Naive thymus-derived CD8-positive, alpha-beta T cell (primary cell): ENCODE data around the gene UNC93B1. TPM values are rescaled to one million over a fixed set of nuclear protein-coding genes. Genes with fewer than 3 reads are reported as not detected.
A peak's percentile ranks its signal among the peaks of the same experiment; 100 is the strongest.

Experiments used
- ATAC-seq, 2 donors: fragments of 150-1000 bp; cut with Tn5 transposase in 1 of 2; sonication (Bioruptor Pico), chemical (Tn5 transposase) in 1 of 2; 1 replicate in 1 of 2; 2 replicates in 1 of 2; pipeline ENCODE4 v1.10.0; 2021; ENCODE audit warnings: mild to moderate bottlenecking in 2 of 2, moderate library complexity in 2 of 2
- POLR2A ChIA-PET: fragments of 350-600 bp; sonication (Branson Sonifier 250); formaldehyde crosslinking; loops from one replicate; lab custom pipeline; 2021; ENCODE audit warnings: antibody characterized with exemption; lab: Charles Lee
- DNase-seq, 10 donors: peaks; one replicate each; pipeline versions ENCODE4 v3.0.0 to v3.0.0-alpha.2; 2020 to 2022
- H3K27ac Mint-ChIP-seq, 10 donors: one replicate each; pipeline ENCODE4 v1.8.0; 2020 to 2022; ENCODE audit warnings: mild to moderate bottlenecking in 10 of 10, mixed read lengths in 10 of 10, moderate library complexity in 4 of 10, inconsistent platforms in 1 of 10
- H3K27me3 Mint-ChIP-seq, 5 donors: one replicate each; pipeline ENCODE4 v1.8.0; 2021 to 2022; ENCODE audit warnings: mixed read lengths in 5 of 5
- H3K36me3 Mint-ChIP-seq, 3 donors: one replicate each; pipeline ENCODE4 v1.8.0; 2020 to 2022; ENCODE audit warnings: mixed read lengths in 3 of 3, mild to moderate bottlenecking in 2 of 3, inconsistent platforms in 1 of 3
- H3K4me1 Mint-ChIP-seq, 4 donors: one replicate each; pipeline ENCODE4 v1.8.0; 2021 to 2022; ENCODE audit warnings: mixed read lengths in 4 of 4
- H3K4me3 Mint-ChIP-seq, 10 donors: one replicate each; pipeline ENCODE4 v1.8.0; 2020 to 2022; ENCODE audit warnings: mild to moderate bottlenecking in 10 of 10, mixed read lengths in 10 of 10, moderate library complexity in 6 of 10, inconsistent platforms in 1 of 10
- H3K9me3 Mint-ChIP-seq, 9 donors: one replicate each; pipeline ENCODE4 v1.8.0; 2020 to 2022; ENCODE audit warnings: mixed read lengths in 9 of 9, mild to moderate bottlenecking in 3 of 9, inconsistent platforms in 1 of 9, moderate library complexity in 1 of 9
- polyA plus RNA-seq, 3 donors: library from polyadenylated mRNA; unstranded; fragments of 300-500 nt; fragmentation: Illumina TruSeq; gene quantifications; one replicate each; pipeline ENCODE4 v1.2.3, GENCODE V29; 2021
- total RNA-seq, 8 experiments: library from RNA in 2 of 8; stranded (reverse) in 2 of 8; gene quantifications; one replicate each; pipeline ENCODE4 v1.2.3 and lab custom pipeline; 2021 to 2026

Gene UNC93B1
- total and polyA plus RNA-seq, 5 experiments from 2014 or later = 8.9 to 17.4 (median 11.0) TPM

DNA sequence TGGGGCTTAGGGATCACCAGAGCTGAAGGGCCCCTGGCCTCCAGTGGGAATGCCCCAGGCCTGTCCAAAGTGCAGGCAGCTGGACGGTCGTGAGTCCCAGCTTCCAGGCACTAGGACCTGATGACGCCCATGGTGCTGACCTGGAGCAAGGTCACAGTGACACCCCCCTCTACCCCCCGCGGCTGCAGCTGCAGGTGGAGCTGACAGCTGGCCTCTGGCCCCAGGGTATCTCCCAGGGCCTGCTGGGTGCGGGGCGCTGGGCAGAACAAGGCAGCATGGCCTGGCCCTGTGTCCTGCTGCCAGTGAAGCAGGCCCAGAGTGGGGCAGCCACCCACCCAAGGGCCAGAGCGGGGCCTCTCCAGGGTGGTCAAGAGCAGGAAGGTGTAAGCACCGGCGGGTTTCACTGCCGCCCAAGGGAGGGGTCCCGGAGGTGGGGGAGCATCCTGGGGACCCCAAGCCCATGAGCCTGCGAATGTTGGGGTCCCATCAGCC is 34.4 kb upstream of the UNC93B1 start:
- no peak for DNase-seq
- no peaks in the 10 kb centered on the region for H3K27me3 Mint-ChIP-seq
- peak overlapping the region in 6 of 10 donors; percentile 2 to 93 (median 32) for H3K27ac Mint-ChIP-seq
- peaks cover 15 to 43% (median 41%) of the 10 kb centered on the region in 4 donors for H3K4me1 Mint-ChIP-seq
- peak overlapping the region in 7 of 10 donors; percentile 10 to 91 (median 87) for H3K4me3 Mint-ChIP-seq
- H3K36me3 Mint-ChIP-seq = peaks cover 0 to 14% (median 0%) of the 10 kb centered on the region in 3 donors
- H3K9me3 Mint-ChIP-seq = no peaks in the 10 kb centered on the region
- POLR2A ChIA-PET = interaction anchor here (0.5 to 3.5 kb wide), 7 partner anchors 8 to 293 kb away, joined by 3 to 23 read pairs (median 4); partner anchors contain the start of gene NDUFS8
- ATAC-seq = no peak

- peaks cover 15 to 43% (median 41%) of the 10 kb centered on the region in 4 donors for H3K4me1 Mint-ChIP-seq
- DNase-seq = no peak
- ATAC-seq = no peak
- no peaks in the 10 kb centered on the region for H3K9me3 Mint-ChIP-seq
- H3K36me3 Mint-ChIP-seq = peaks cover 0 to 14% (median 0%) of the 10 kb centered on the region in 3 donors
- peak overlapping the region; percentile 66 to 95 (median 88) for H3K27ac Mint-ChIP-seq
- POLR2A ChIA-PET = interaction anchor here (0.5 to 2.6 kb wide), 4 partner anchors 11 to 294 kb away, joined by 3 to 8 read pairs (median 3); no protein-coding TSS in a partner anchor
- H3K27me3 Mint-ChIP-seq = no peaks in the 10 kb centered on the region
- peak overlapping the region; percentile 42 to 72 (median 57) for H3K4me3 Mint-ChIP-seq
Observed at GRCh38 chr11:68037411-68038225, 33.7 kb upstream of the UNC93B1 start.

DNA sequence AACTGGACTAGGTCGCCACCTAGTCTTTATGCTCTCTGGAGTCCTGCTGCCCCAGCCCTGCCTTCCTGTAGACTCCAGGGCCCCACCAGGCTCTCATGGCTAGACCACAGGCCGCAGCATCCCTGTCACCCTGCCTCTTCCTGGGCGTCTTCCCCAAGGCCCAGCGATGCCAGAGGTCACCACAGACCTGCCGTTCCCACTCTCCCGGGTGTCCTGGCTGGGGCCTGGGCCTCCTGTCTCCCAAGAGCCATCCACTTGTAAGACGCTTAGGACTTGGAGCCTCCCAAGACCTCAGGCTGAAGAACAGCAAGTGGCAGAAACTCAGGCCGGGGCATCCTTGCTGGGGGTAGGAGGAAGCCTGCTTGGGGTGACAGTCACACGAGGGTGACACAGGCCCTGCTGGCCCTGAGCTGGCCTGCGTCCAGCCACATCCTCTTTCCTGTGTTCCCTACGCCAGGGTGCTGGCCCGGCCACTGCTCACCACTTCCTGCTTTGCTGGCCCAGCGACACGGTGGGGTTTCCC is 32.9 kb upstream of the UNC93B1 start:
- POLR2A ChIA-PET = interaction anchor here (1.2 to 2.6 kb wide), 2 partner anchors 10 to 174 kb away, joined by 3 to 8 read pairs; no protein-coding TSS in a partner anchor
- Mint-ChIP-seq H3K4me1 (peaks cover 15 to 45% (median 41%) of the 10 kb centered on the region in 4 donors), H3K27me3 (no peaks in the 10 kb centered on the region), H3K4me3 (peak overlapping the region in 7 of 10 donors; percentile 20 to 62 (median 51)), H3K36me3 (peaks cover 0 to 14% (median 0%) of the 10 kb centered on the region in 3 donors), H3K9me3 (no peaks in the 10 kb centered on the region), H3K27ac (peak overlapping the region; percentile 66 to 95 (median 88))
- ATAC-seq (no peak), DNase-seq (peak in 1 of 10 donors; percentile 28)

DNA sequence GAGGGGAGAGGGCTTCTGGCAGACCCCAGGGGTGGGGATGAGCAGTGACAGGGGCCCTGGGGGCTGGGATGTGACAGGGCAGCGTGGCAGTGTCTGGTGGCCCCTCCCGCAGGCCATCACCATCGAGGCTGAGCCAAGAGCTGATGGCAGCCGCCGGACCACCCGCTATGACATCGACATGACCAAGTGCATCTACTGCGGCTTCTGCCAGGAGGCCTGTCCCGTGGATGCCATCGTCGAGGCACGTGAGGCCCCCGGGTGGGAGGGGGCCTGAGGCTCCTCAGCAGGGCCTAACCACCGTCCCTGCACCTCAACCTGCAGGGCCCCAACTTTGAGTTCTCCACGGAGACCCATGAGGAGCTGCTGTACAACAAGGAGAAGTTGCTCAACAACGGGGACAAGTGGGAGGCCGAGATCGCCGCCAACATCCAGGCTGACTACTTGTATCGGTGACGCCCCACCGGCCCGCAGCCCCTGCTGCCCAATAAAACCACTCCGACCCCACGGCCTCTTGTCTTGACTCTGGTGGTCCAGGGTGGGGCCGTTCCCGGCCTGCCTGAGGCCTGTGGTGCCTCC is 32.3 kb upstream of the UNC93B1 start:
- H3K9me3 Mint-ChIP-seq = no peaks in the 10 kb centered on the region
- H3K4me3 Mint-ChIP-seq = peak overlapping the region in 1 of 10 donors; percentile 60
- no peaks in the 10 kb centered on the region for H3K27me3 Mint-ChIP-seq
- DNase-seq (peak in 1 of 10 donors; percentile 0), ATAC-seq (no peak)
- H3K27ac Mint-ChIP-seq = peak overlapping the region in 6 of 10 donors; percentile 66 to 92 (median 90)
- peaks cover 18 to 48% (median 43%) of the 10 kb centered on the region in 4 donors for H3K4me1 Mint-ChIP-seq
- H3K36me3 Mint-ChIP-seq = peaks cover 0 to 12% (median 0%) of the 10 kb centered on the region in 3 donors
- POLR2A ChIA-PET = no interaction called here

DNA sequence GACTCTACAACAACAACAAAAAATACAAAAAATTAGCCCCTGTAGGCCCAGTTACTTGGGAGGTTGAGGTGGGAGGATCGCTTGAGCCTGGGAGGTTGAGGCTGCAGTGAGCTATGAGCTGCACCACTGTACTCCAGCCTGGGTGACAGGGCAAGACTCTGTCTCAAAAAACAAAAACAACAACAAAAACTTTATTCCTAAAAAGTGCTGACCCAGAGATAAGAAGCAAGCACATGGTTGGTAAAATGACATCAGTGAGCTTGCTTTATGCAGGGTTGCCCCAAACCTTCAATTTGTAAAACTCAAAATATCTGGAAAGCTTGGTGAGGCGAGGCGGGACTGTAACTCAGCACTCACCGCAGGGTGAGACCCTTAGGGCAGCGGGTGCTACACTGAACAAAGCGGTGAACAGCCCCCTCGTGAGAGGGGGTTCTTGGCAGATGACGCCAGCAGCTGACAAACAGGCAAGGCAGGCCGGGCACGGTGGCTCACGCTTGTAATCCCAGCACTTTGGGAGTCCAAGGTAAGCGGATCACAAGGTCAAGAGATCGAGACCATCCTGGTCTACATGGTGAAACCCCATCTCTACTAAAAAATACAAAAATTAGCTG is 31.5 kb upstream of the UNC93B1 start:
- Mint-ChIP-seq H3K9me3 (no peaks in the 10 kb centered on the region), H3K36me3 (peaks cover 0 to 12% (median 0%) of the 10 kb centered on the region in 3 donors), H3K27me3 (no peaks in the 10 kb centered on the region), H3K27ac (peak overlapping the region in 5 of 10 donors; percentile 40 to 92 (median 52)), H3K4me1 (peaks cover 18 to 48% (median 43%) of the 10 kb centered on the region in 4 donors), H3K4me3 (no peak overlapping the region)
- ATAC-seq = no peak
- POLR2A ChIA-PET = no interaction called here
- DNase-seq = no peak

DNA sequence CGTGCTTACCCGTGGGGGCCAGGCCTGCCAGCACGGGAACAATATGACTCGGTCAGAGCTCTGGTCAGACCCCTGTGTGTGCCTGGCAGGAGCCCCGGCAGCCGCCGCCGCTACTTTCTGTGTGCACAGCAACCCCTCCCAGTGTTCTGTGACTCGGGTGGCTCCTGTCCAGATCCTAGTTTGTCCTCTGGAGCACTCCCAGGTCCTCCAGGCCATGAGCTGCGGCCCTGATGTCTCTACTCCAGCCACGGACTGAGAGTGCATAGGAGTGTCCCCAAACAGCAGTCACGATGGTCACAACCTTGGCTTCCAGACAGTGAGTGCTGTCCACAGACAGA is 29.8 kb upstream of the UNC93B1 start:
- POLR2A ChIA-PET = no interaction called here
- Mint-ChIP-seq H3K9me3 (no peaks in the 10 kb centered on the region), H3K4me3 (peak overlapping the region in 4 of 10 donors; percentile 12 to 41 (median 18)), H3K4me1 (peaks cover 19 to 52% (median 45%) of the 10 kb centered on the region in 4 donors), H3K36me3 (peaks cover 0 to 12% (median 0%) of the 10 kb centered on the region in 3 donors), H3K27me3 (no peaks in the 10 kb centered on the region), H3K27ac (peak overlapping the region in 5 of 10 donors; percentile 18 to 66 (median 33))
- DNase-seq (no peak), ATAC-seq (no peak)

DNA sequence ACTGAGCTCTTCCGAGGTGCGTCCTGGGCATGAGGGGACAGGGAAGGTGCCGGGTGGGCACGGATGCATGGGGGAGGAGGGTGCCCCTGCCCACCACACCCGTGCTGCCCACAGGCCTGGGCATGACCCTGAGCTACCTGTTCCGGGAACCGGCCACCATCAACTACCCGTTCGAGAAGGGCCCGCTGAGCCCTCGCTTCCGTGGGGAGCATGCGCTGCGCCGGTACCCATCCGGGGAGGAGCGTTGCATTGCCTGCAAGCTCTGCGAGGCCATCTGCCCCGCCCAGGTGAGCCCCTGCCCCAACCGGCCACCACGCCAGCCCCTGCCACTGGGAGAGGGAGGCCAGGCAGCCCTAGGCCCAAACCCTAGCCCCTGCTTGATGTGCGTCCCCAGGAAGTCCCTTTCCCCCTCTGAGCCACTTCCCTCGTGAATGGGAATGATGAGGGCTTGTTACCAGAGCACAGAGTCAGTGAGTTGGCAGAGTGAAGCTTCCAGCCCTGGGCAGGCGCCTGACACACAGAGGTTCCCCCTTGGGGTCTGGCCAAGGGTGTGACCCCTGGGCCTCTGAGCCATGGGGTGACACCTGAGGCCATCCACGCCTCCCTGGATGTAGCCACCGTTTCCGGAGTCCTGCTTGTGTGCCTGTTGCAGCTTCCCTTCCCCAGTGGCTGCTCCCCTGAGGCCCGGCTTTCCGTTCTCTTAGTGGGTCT is 29.3 kb upstream of the UNC93B1 start:
- Mint-ChIP-seq H3K27ac (peak overlapping the region in 2 of 10 donors; percentile 18 to 52), H3K36me3 (peaks cover 0 to 12% (median 0%) of the 10 kb centered on the region in 3 donors), H3K4me1 (peaks cover 19 to 52% (median 46%) of the 10 kb centered on the region in 4 donors), H3K9me3 (no peaks in the 10 kb centered on the region), H3K27me3 (no peaks in the 10 kb centered on the region), H3K4me3 (peak overlapping the region in 3 of 10 donors; percentile 7 to 41 (median 18))
- ATAC-seq (no peak), DNase-seq (no peak)
- POLR2A ChIA-PET = interaction anchor here (0.5 kb wide), 1 partner anchor 62 kb away, joined by 4 read pairs; no protein-coding TSS in a partner anchor

DNA sequence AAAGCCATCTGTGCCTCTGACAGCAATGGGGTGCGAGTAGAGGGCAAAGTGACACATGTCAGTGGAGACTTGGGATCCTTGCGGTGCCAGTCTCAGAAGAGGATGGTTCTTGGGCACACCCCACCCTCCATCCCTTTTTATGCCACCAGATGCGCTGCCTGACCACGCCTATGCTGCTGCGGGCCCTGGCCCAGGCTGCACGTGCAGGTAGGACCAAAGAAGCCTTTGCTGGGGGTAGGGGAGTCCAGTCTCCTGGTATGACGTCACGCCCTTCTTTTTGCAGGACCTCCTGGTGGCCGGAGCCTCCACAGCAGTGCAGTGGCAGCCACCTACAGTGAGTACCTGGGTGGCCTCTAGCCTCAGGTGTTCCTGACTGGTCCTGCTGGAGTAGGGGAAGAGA is 28.1 kb upstream of the UNC93B1 start:
- DNase-seq (no peak), ATAC-seq (no peak)
- POLR2A ChIA-PET = interaction anchor here (0.6 to 2.8 kb wide), 3 partner anchors 8 to 29 kb away, joined by 5 to 23 read pairs (median 7); partner anchors contain the start of genes TCIRG1 and UNC93B1
- no peaks in the 10 kb centered on the region for H3K27me3 Mint-ChIP-seq
- peaks cover 0 to 1% (median 0%) of the 10 kb centered on the region in 9 donors for H3K9me3 Mint-ChIP-seq
- H3K36me3 Mint-ChIP-seq = peaks cover 0 to 12% (median 0%) of the 10 kb centered on the region in 3 donors
- H3K27ac Mint-ChIP-seq = peak overlapping the region; percentile 66 to 97 (median 86)
- peaks cover 17 to 44% (median 39%) of the 10 kb centered on the region in 4 donors for H3K4me1 Mint-ChIP-seq
- peak overlapping the region; percentile 95 to 100 (median 97) for H3K4me3 Mint-ChIP-seq

- Mint-ChIP-seq H3K27ac (peak overlapping the region; percentile 82 to 97 (median 95)), H3K27me3 (no peaks in the 10 kb centered on the region), H3K9me3 (peaks cover 0 to 3% (median 0%) of the 10 kb centered on the region in 9 donors), H3K4me1 (peaks cover 13 to 37% (median 33%) of the 10 kb centered on the region in 4 donors), H3K36me3 (peaks cover 0 to 12% (median 0%) of the 10 kb centered on the region in 3 donors), H3K4me3 (peak overlapping the region; percentile 95 to 100 (median 97))
- DNase-seq (peak in 1 of 10 donors; percentile 19), ATAC-seq (no peak)
- POLR2A ChIA-PET = interaction anchor here (0.6 to 2.8 kb wide), 3 partner anchors 9 to 65 kb away, joined by 3 to 23 read pairs (median 5); partner anchors contain the start of genes TCIRG1 and UNC93B1
Observed at GRCh38 chr11:68031144-68031464, 27.2 kb upstream of the UNC93B1 start.

- POLR2A ChIA-PET = interaction anchor here (0.5 to 2.8 kb wide), 4 partner anchors 9 to 422 kb away, joined by 3 to 23 read pairs (median 4); partner anchors contain the start of genes TCIRG1 and UNC93B1
- Mint-ChIP-seq H3K36me3 (peaks cover 0 to 11% (median under 1%) of the 10 kb centered on the region in 3 donors), H3K27ac (peak within 1 kb of the TSS; percentile 82 to 97 (median 95)), H3K27me3 (no peaks in the 10 kb centered on the region), H3K4me3 (peak within 1 kb of the TSS; percentile 95 to 100 (median 97)), H3K9me3 (peaks cover 0 to 3% (median under 1%) of the 10 kb centered on the region in 9 donors), H3K4me1 (peaks cover 13 to 37% (median 31%) of the 10 kb centered on the region in 4 donors)
- DNase-seq (peak; percentile 91 to 99 (median 96)), ATAC-seq (peak; percentile 95 to 96)
Observed at GRCh38 chr11:68030318-68031143, 26.6 kb upstream of the UNC93B1 start, which contains the start of gene NDUFS8. Gene NDUFS8, plus strand, starts transcription at chr11:68030681. Its CDS starts 1,471 bp downstream, at chr11:68032152.
